OCI-LY3 (cell line): ENCODE results near the gene MACROD1.
A peak's percentile ranks its signal among the peaks of the same experiment; 100 is the strongest.

ENCODE experiments used
- H2AFZ ChIP-seq: fragments of 200-600, 300-600 bp; shearing (Covaris generic); 2 replicates; pipeline ENCODE4 v1.6.0; 2014; ENCODE audit warnings: antibody characterized with exemption, low read depth, low read length
- H3K27ac ChIP-seq: fragments of 200-600, 300-600 bp; sonication (generic); 2 replicates; pipeline ENCODE4 v1.5.1; 2014; ENCODE audit warnings: mild to moderate bottlenecking, low read length, moderate library complexity, mixed read lengths
- H3K27me3 ChIP-seq: fragments of 200-600, 300-600 bp; sonication (generic); 2 replicates; pipeline ENCODE4 v1.6.1; 2014; ENCODE audit warnings: low read depth, low read length, mixed read lengths
- H3K36me3 ChIP-seq: fragments of 200-600, 300-600 bp; sonication (generic); replicated peaks from 2 replicates; pipeline ENCODE3; 2014; ENCODE audit warnings: low read depth, low read length, mixed read lengths
- H3K4me1 ChIP-seq: fragments of 300-600, 200-600 bp; sonication (generic); 2 replicates; pipeline ENCODE4 v1.6.1; 2014; ENCODE audit warnings: low read length, mixed read lengths
- H3K4me2 ChIP-seq: fragments of 200-600, 300-600 bp; sonication (generic); 2 replicates; pipeline ENCODE4 v1.6.1; 2014; ENCODE audit warnings: low read length, mixed read lengths
- H3K4me3 ChIP-seq: fragments of 300-600, 200-600 bp; sonication (generic); 2 replicates; pipeline ENCODE4 v1.5.1; 2014; ENCODE audit warnings: antibody characterized with exemption, mild to moderate bottlenecking, low read length, moderate library complexity
- H3K79me2 ChIP-seq: fragments of 300-600, 200-600 bp; shearing (Covaris generic); 2 replicates; pipeline ENCODE4 v1.6.1; 2014; ENCODE audit warnings: mild to moderate bottlenecking, low read length, mixed read lengths
- H3K9ac ChIP-seq: fragments of 300-600, 200-600 bp; shearing (Covaris generic); 2 replicates; pipeline ENCODE4 v1.6.0; 2014; ENCODE audit warnings: mild to moderate bottlenecking, low read length, moderate library complexity
- H3K9me3 ChIP-seq: fragments of 200-600, 300-600 bp; shearing (Covaris generic); 2 replicates; pipeline ENCODE4 v1.6.1; 2014; ENCODE audit warnings: low read length, mixed read lengths; ENCODE audit not compliant: insufficient read depth
- H4K20me1 ChIP-seq: fragments of 200-600, 300-600 bp; sonication (generic); 2 replicates; pipeline ENCODE4 v1.6.1; 2016; ENCODE audit warnings: low read length, mixed read lengths; ENCODE audit not compliant: insufficient read depth
- CTCF ChIP-seq: fragments of 200-600, 300-600 bp; sonication (generic); IDR thresholded peaks from 2 replicates; pipeline ENCODE4 v1.5.1; 2014; ENCODE audit warnings: antibody characterized with exemption, low read length, low read depth
- EZH2phosphoT487 ChIP-seq: fragments of 200-600 bp; shearing (Covaris generic); IDR thresholded peaks from 2 replicates; pipeline ENCODE4 v1.6.1; 2018; ENCODE audit warnings: antibody characterized with exemption, mixed run types, low read depth

MACROD1 gene

GRCh38 chr11:64165842-64166635 lies at the start of gene MACROD1:
MACROD1 (minus strand) TSS chr11:64166113; CDS start chr11:64165994, 119 bp downstream.
- Histone ChIP-seq H3K27me3 (no peaks in the 10 kb centered on the region), H3K4me2 (peak within 1 kb of the TSS; percentile 72), H3K27ac (peak within 1 kb of the TSS; percentile 14), H3K4me1 (peaks cover 8% of the 10 kb centered on the region), H4K20me1 (peaks cover 3% of the 10 kb centered on the region; the same call in 1 of the 2 replicates), H3K79me2 (peaks cover 6% of the 10 kb centered on the region), H3K4me3 (peak within 1 kb of the TSS; percentile 80), H3K36me3 (peaks cover 4% of the 10 kb centered on the region), H2AFZ (peak within 1 kb of the TSS; percentile 72), H3K9me3 (no peaks in the 10 kb centered on the region), H3K9ac (peak within 1 kb of the TSS; percentile 76)
- TF ChIP-seq CTCF (no peak; the same call in 1 of the 2 replicates), EZH2phosphoT487 (no peak)

- H3K4me3 ChIP-seq: no peak overlapping the region
- H3K4me2 ChIP-seq: no peak overlapping the region
- no peaks in the 10 kb centered on the region for H4K20me1 ChIP-seq
- no peak overlapping the region for H2AFZ ChIP-seq
- peaks cover 22% of the 10 kb centered on the region for H3K4me1 ChIP-seq
- H3K27ac ChIP-seq: no peak overlapping the region
- peaks cover 51% of the 10 kb centered on the region for H3K36me3 ChIP-seq
- no peaks in the 10 kb centered on the region for H3K9me3 ChIP-seq
- no peak overlapping the region for H3K9ac ChIP-seq
- TF ChIP-seq CTCF (no peak), EZH2phosphoT487 (no peak)
- no peaks in the 10 kb centered on the region for H3K27me3 ChIP-seq
- H3K79me2 ChIP-seq: peaks cover 21% of the 10 kb centered on the region
These were observed 45.4 kb upstream of the MACROD1 start for GRCh38 chr11:64211181-64211872.

GRCh38 chr11:64210301-64211020 lies 44.5 kb upstream of the MACROD1 start:
- Histone ChIP-seq H3K4me1 (peaks cover 30% of the 10 kb centered on the region), H3K27ac (no peak overlapping the region), H3K4me2 (no peak overlapping the region), H3K79me2 (peaks cover 30% of the 10 kb centered on the region), H3K4me3 (no peak overlapping the region), H4K20me1 (no peaks in the 10 kb centered on the region), H2AFZ (no peak overlapping the region), H3K9ac (no peak overlapping the region), H3K27me3 (no peaks in the 10 kb centered on the region), H3K9me3 (no peaks in the 10 kb centered on the region), H3K36me3 (peaks cover 55% of the 10 kb centered on the region)
- TF ChIP-seq EZH2phosphoT487: no peak
- no peak for TF ChIP-seq CTCF

GRCh38 chr11:64209563-64209843 lies 43.6 kb upstream of the MACROD1 start:
- Histone ChIP-seq H3K4me2 (no peak overlapping the region), H4K20me1 (no peaks in the 10 kb centered on the region), H3K9me3 (no peaks in the 10 kb centered on the region), H3K27ac (no peak overlapping the region), H3K4me1 (peaks cover 40% of the 10 kb centered on the region), H3K36me3 (peaks cover 48% of the 10 kb centered on the region), H3K9ac (no peak overlapping the region), H3K79me2 (peaks cover 31% of the 10 kb centered on the region), H2AFZ (no peak overlapping the region), H3K4me3 (no peak overlapping the region), H3K27me3 (no peaks in the 10 kb centered on the region)
- no peak for TF ChIP-seq CTCF
- TF ChIP-seq EZH2phosphoT487: no peak
